HEK293T (cell line): ENCODE measurements around the gene OSER1.
"Not testable (repeated sequence)": the region's sequence is repeated elsewhere in the genome, so short reads cannot be mapped to it uniquely, and the experiment has no call there.

Experiments
- CTCF ChIA-PET: fragments of 350-600 bp; formaldehyde crosslinking; extraction: SDS; loops from one replicate; lab custom pipeline; 2021; ENCODE audit warnings: antibody characterized with exemption, inconsistent platforms; lab: Yijun Ruan, JAX
- POLR2A ChIA-PET: fragments of 350-600 bp; formaldehyde crosslinking; extraction: SDS; loops from one replicate; lab custom pipeline; 2020; ENCODE audit warnings: antibody characterized with exemption, inconsistent platforms; lab: Yijun Ruan, JAX
- DNase-seq: peaks from one replicate; pipeline ENCODE4 v3.0.0; 2012; ENCODE audit warnings: mixed read lengths; ENCODE audit errors: extremely low spot score
- ARNT ChIP-seq: fragments of 450-650 bp; IDR thresholded peaks from 2 replicates; pipeline ENCODE4 v1.6.1; 2017; ENCODE audit warnings: mild to moderate bottlenecking
- BHLHE40 ChIP-seq: fragments of 450-650 bp; IDR thresholded peaks from 2 replicates; pipeline ENCODE4 v1.6.1; 2016; ENCODE audit warnings: mild to moderate bottlenecking, moderate library complexity, borderline replicate concordance
- CTBP1 ChIP-seq: fragments of 450-650 bp; IDR thresholded peaks from 2 replicates; pipeline ENCODE4 v1.6.1; 2016; ENCODE audit warnings: borderline replicate concordance
- ELF4 ChIP-seq: fragments of 450-650 bp; IDR thresholded peaks from 2 replicates; pipeline ENCODE4 v1.6.1; 2017; ENCODE audit warnings: antibody characterized with exemption
- FOXA1 ChIP-seq: fragments of 450-650 bp; IDR thresholded peaks from 2 replicates; pipeline ENCODE4 v1.6.1; 2016; ENCODE audit warnings: mild to moderate bottlenecking
- FOXK2 ChIP-seq: fragments of 450-650 bp; IDR thresholded peaks from 2 replicates; pipeline ENCODE4 v1.6.1; 2016; ENCODE audit warnings: mild to moderate bottlenecking
- FOXM1 ChIP-seq: fragments of 450-650 bp; IDR thresholded peaks from 2 replicates; pipeline ENCODE4 v1.6.1; 2017; ENCODE audit warnings: mild to moderate bottlenecking, borderline replicate concordance
- HDGF ChIP-seq: fragments of 450-650 bp; IDR thresholded peaks from 2 replicates; pipeline ENCODE4 v1.6.1; 2017; ENCODE audit warnings: antibody characterized with exemption, borderline replicate concordance
- L3MBTL2 ChIP-seq: fragments of 450-650 bp; conservative IDR thresholded peaks from 2 replicates; pipeline ENCODE4 v1.6.1; 2016; ENCODE audit warnings: mild to moderate bottlenecking
- LEF1 ChIP-seq: fragments of 450-650 bp; IDR thresholded peaks from 2 replicates; pipeline ENCODE4 v1.6.1; 2017; ENCODE audit warnings: mild to moderate bottlenecking, borderline replicate concordance
- NFRKB ChIP-seq: fragments of 450-650 bp; IDR thresholded peaks from 2 replicates; pipeline ENCODE4 v1.6.1; 2016; ENCODE audit warnings: mild to moderate bottlenecking, moderate library complexity
- PKNOX1 ChIP-seq: fragments of 450-650 bp; IDR thresholded peaks from 2 replicates; pipeline ENCODE4 v1.6.1; 2016
- SP1 ChIP-seq: fragments of 450-650 bp; IDR thresholded peaks from 2 replicates; pipeline ENCODE4 v1.6.1; 2017
- SUZ12 ChIP-seq: fragments of 450-650 bp; IDR thresholded peaks from 2 replicates; pipeline ENCODE4 v1.6.1; 2016; ENCODE audit warnings: mild to moderate bottlenecking
- TARDBP ChIP-seq: fragments of 450-650 bp; IDR thresholded peaks from 2 replicates; pipeline ENCODE4 v1.6.1; 2016
- ZNF384 ChIP-seq: fragments of 450-650 bp; IDR thresholded peaks from 2 replicates; pipeline ENCODE4 v1.6.1; 2016

The OSER1 gene

GRCh38 chr20:44233436-44234016 is 23.0 kb upstream of the OSER1 start:
- POLR2A ChIA-PET: interaction anchor here (1.1 kb wide), 1 partner anchor 14 kb away, joined by 3 read pairs; the partner anchor contains the start of gene GDAP1L1

DNA sequence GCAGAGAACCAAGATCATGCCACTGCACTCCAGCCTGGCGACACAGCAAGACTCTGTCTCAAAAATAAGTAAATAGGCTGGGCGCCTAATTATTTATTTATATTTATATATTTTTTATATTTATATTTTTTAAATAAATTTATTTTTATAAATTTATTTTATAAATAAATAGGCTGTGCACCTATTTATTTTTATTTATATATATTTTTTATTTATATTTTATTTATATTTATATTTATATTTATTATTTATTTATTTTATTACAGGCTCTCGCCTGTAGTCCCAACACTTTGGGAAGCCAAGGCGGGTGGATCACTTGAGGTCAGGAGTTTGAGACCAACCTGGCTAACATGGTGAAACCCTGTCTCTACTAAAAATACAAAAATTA is 21.9 kb upstream of the OSER1 start:
- DNase-seq, CTCF ChIA-PET, POLR2A ChIA-PET: not testable (repeated sequence)

More at GRCh38 chr20:44233436-44234016, 23.0 kb upstream of the OSER1 start:
- no peak for TF ChIP-seq ZNF384
- TF ChIP-seq FOXK2: no peak
- no peak for TF ChIP-seq TARDBP
- TF ChIP-seq PKNOX1: no peak
- no peak for TF ChIP-seq FOXA1
- no peak for DNase-seq
- CTCF ChIA-PET: interaction anchor here (1.0 kb wide), 2 partner anchors 15 to 151 kb away, joined by 3 read pairs; no protein-coding TSS in a partner anchor

- CTCF ChIA-PET: no interaction called here
- no peak for TF ChIP-seq LEF1
- no peak for TF ChIP-seq PKNOX1
- TF ChIP-seq NFRKB: no peak
- no peak for TF ChIP-seq SP1
- no peak for TF ChIP-seq BHLHE40
- no peak for TF ChIP-seq FOXM1
- no peak for TF ChIP-seq ZNF384
- TF ChIP-seq ARNT: no peak
- no peak for TF ChIP-seq FOXK2
- no peak for DNase-seq
- POLR2A ChIA-PET: no interaction called here
Observed at GRCh38 chr20:44231713-44232468, 21.3 kb upstream of the OSER1 start.

- TF ChIP-seq TARDBP (no peak), NFRKB (no peak), CTBP1 (no peak), HDGF (no peak), FOXK2 (no peak), SP1 (no peak), LEF1 (no peak), ARNT (no peak), ELF4 (no peak), PKNOX1 (no peak), L3MBTL2 (no peak)
- no peak for DNase-seq
- CTCF ChIA-PET: interaction anchor here (0.6 kb wide), 1 partner anchor 8 kb away, joined by 5 read pairs; no protein-coding TSS in a partner anchor
- POLR2A ChIA-PET: no interaction called here
Observed at GRCh38 chr20:44231193-44231592, 20.6 kb upstream of the OSER1 start.

DNA sequence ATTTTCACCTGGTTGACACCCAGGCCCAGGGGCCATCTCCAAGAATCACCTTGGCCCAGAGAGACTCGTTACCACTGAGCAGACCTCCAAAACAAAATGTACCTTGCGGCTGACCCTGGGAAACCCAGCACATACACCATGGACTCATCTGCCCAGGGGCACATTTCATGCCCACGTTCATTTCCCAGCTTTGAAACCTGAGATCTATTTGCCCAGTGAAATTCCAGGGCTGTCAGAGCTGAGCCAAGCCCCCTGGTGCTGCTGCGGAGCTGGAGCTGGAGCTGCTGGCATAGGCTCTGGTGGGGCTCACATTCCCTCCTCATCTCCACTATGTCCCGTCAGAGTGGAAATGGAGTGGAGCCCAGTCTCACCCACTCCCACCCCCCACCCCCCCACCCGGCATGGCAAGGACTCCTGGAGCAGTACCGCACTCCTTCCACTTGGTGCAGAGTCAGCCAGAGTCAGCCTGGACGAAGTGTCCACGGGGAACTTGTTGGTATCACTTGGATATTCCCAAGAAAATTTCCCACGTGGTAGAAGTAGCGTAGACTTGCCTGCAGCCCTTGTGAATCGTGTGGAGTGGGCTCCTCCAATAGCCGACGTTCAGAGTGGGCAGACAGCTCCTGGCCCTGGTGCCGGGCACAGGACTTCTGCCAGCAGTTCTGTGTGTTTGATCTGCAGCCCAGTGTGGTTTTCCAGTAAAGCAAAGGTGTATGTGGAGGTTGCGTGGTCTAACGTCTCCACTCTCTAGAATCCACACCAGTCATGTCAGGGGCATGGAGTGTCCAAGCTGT is 18.1 kb upstream of the OSER1 start:
- ChIA-PET CTCF (interaction anchor here (0.6 to 0.7 kb wide), 2 partner anchors 10 to 132 kb away, joined by 3 to 8 read pairs; no protein-coding TSS in a partner anchor), POLR2A (interaction anchor here (0.7 kb wide), 1 partner anchor 82 kb away, joined by 3 read pairs; the partner anchor contains the start of gene FITM2)
- DNase-seq: no peak
- no peak for TF ChIP-seq L3MBTL2
- no peak for TF ChIP-seq NFRKB
- TF ChIP-seq TARDBP: no peak
- TF ChIP-seq CTBP1: no peak
- TF ChIP-seq SUZ12: no peak
- TF ChIP-seq HDGF: no peak
- TF ChIP-seq FOXK2: no peak
- no peak for TF ChIP-seq PKNOX1
- no peak for TF ChIP-seq LEF1
- TF ChIP-seq FOXM1: no peak
- no peak for TF ChIP-seq ARNT
